Fibroblast of skin of right quadriceps (primary cell): ENCODE results near the gene CCDC178.

Experiments
- DNase-seq: peaks from one replicate; pipeline ENCODE4 v3.0.0-alpha.2; 2013

The CCDC178 gene

DNA sequence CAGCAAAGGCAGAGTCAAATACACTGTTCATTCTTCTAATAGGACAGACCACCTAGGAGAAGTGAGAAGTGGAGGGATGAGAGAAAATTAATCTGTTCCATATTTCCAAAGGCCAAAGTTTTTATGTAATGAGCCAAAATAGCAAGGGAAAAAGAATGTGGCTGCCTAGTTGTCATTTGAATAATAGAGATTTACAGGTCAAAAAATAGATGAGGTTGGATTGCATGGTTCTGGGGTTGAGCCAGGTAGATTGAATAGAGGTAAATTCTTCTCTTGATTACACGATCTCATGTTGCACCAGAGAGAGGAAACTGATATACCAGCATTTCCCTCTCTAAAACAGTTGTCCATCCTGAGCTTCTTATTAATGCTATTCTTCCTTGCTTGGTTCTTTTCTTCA is 325.8 kb downstream of the CCDC178 start:
- no peak for DNase-seq

DNA sequence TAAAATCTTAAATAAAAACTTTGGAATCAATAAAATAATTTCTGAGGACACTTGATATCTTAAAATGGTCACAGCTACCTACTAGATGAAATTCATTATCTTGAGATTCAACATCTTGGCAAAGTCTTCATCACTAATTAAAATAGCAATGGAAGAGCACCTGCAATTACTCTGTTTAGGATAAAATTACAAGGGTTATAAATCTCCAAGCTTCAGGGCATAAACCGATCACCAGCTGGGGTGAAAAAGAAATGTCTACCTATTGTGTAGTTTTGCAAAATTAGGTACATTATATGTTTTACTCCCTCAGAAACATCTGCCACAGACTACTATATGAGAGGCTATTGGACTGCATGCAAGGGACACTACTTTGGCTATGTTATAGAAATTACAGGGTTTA is 327.1 kb downstream of the CCDC178 start:
- DNase-seq, result no peak

DNA sequence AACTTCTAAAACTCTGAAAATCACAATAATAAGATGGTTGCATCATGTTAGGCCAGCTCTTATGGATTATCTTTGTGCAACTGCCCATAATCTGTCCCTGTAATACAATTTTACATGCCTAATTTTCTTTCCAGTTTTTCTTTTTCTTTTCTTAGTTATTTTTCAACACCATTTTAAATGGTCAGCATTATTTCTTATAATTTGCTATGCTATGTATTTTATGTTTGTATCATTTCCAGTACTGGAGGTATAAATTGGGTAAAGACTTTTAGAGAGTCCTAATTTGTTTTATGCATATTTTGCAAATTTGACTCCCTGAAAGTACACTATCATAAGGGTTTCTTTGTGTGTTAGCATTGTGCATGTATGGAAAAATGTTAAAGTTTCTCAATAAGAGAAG is 333.0 kb downstream of the CCDC178 start:
- DNase-seq, result no peak

DNA sequence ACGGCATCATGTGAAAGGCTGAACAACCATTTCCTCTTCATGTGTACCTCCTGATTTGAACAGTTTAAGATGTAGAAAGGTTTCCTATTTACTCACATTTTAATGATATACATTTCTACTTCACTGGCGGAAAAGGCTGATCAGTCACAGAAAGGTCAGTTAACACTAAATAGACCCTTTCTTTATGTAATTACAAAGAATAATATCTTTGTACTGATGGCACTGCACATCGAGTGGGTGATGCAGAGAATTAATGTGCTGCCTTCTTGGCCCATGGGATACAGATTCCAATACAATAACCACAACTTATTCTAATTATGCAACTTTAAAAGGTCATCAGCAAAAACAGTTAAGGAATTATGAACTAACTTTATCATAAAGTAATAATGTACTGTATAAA is 339.2 kb downstream of the CCDC178 start:
- DNase-seq, result no peak

DNA sequence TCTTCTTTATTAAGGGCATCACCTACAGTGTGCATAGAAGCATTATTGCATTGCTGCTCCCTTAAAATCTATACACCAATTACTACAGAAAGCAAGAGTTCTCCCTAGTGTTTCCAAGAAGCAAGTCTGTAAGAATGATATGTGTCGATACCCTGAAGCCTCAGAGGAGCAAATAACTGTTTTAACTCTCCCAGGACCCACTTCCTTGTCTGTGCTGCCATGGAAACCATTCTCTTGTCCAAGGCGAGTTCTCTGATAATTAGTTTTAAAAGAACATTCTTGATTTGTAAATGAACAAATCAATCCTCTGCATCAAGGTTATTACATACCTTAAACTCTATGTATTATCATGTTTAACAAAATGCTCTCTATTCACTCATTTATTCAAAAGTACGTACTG is 340.9 kb downstream of the CCDC178 start:
- DNase-seq, result no peak

DNA sequence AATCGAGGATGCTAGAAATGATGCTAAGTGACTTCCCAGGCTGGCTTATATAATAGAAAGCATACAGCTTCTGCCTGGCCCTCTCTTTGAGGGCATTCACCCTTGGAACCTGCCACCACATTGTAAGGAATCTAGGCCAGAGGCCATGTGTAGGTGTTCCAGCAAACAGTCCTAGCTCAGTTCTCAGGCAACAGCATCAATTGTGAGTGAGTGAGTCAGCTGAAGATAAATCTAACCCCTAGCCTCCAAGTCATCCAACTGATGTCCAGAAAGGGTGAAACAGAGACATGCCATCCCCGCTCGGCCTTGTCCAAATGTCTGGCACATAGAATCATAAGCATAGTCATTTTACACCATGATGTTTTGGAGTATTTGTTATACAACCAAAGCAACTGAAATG is 343.4 kb downstream of the CCDC178 start:
- DNase-seq, result no peak

DNA sequence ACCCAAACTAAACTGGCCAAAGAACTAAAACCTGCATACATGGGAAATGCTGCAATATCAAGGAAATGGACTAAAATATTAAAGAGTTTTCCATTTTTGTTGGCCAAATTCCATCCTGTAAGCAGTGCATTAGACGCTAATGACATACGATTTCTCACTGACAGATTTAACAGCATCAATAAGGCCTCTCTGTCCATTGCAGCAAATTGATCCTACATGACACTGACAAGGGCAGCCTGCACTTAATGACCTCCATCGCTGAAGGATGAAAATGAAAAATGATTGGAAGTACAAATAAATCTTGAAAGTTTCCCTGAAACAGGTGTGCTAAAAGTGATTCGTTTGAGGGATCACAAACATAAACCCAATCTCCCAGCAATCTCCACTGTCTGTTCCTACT is 350.1 kb downstream of the CCDC178 start:
- no peak for DNase-seq

DNA sequence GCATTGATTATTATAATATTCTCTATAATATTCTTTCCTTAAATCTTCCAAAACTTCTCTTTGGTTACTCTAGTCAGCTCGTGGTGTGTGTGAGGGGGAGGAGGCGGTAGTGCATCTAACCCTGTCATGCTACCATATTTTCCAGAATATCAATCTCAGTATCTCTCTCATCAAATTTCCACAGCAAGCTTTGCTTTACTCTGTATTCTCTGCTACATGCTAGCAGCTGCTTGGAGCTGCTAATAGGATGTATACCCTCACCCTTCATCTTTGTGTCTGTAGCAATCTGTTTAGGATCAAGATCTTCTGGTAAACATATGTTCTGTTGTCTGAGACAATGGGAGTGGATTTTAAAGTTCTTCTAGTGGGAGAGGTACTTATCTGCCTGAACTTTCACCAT is 363.9 kb downstream of the CCDC178 start:
- DNase-seq, result no peak

DNA sequence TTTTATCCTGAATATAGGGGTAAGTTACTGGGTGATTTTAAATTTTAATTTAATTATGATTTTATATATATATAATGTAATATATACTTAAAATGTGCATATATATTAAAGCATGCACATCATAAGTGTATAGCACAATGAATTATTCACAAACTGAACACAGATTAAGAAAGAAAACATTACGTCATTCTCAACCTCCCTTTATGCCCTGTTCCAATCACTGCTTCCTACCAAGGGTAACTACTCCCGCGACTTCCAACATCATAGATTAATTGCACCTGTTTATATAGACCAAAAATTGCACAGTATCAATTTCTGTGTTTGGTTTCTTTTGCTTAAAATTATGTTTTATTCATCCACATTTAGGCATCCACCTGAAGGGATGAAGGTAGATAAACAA is 366.4 kb downstream of the CCDC178 start:
- DNase-seq, result no peak

DNA sequence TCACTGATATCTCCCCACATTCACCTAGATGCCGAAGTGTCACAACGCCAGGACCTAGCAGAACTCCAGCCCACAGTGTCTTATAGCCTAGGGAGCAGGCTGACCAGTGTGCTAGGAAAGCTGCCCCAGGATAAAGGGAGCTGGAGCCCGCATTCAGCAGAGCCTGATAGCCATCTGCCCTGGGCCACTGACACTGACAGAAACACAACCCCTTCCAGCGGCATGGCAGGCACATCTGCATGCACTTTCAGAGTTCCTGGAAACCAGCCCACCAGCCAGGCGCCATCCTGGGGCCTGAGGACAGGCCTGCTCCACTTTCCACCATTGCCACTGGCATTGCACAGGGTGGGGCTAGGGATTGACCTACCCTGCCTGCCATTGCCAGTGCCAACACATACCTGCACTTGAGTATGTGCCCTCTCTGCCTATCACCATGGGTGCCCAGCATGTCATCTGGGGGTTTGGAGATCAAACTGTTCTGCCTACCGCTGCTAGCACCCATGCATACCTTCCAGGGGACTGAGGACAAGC is 377.6 kb downstream of the CCDC178 start:
- no peak for DNase-seq

DNA sequence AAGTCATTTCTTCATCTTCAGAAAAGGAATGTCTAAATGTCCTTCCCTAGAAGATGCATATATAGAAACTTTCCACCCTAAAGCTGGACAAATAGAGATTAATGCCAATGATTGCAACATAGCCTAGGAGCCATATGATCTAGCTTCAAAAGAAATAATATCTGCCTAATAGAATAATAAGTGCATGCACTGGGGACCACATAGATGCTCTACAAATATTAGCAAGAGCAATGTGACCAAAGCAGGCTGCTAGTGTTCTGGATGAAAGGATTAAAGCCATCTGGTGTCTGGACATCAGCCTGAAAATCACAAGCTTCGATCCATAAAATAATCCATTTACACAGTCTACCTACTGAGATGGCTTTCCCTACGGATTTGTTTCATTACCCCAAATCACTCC is 387.6 kb downstream of the CCDC178 start:
- no peak for DNase-seq

DNA sequence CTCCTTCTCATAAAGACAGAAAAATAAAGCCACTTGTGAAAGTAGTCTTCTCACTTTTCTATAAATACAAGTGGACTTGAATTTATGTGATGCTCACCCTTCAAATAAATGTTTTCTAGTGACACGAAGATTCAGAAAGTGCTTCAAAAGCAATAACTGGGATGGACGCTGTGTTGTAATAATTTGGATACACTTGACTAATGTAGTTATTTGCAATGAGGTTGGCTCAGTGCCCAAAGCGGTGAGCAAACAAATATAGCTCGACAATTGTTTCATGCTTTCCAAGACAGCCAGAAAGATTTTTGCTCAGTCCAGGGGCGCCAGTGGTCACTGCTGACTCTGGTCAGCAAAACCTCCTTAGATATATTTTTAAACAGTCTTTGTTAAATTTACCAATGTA is 389.1 kb downstream of the CCDC178 start:
- DNase-seq, result no peak

DNA sequence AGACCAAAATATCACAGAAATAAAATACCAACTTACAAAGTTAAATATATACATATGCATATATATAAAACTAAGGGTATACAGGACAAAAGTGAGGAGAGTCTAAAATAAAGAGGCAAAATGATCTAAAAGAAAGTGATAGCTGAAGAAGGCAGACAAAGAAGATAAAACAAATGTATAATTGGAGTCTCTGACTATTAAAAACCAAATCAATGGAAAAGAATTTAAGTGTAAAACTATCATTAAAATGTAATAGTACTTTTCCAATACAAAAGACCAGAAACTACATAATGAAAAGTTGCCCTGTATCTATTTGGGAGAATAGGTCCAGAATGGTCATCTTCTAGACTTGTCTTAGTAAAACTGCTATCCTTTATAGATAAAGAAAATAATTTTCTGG is 400.3 kb downstream of the CCDC178 start:
- no peak for DNase-seq

DNA sequence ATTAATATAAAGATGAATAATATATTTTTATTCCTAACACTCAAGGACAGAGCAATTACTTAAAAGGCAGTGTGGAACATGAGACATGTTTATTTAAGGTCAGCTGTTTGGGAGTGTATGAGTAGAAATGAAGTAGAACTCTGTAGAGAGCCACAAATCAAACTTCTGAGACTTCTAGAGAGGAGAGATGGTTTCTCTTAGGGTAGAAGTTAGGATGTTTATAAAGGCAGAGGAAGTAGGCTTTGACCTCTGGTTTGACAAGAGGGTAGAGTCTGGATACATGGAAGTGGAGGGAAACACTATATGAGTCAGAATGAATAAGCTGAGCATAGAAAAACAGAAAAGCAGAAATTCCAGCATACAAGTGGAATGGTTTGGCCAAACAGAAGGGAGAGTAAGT is 405.6 kb downstream of the CCDC178 start:
- peak; percentile 34 for DNase-seq

DNA sequence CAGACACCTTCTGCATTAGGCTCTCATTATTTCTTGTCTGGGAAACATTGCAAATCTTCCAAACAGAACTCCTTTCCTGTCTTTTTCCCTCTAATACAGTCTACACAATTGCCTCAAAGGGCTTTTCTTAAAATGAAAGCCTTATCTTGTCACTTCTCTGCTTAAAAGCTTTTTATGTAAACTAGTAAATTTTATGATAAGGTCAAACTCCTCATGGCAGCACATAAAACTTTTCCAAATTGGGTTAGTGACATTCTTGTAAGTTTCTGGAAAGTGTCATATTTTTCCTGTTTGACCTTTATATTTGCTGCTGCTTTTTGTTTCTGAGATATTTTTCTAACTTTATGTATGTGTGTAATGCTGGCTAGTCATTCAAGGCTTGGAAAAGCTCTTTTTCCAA is 406.3 kb downstream of the CCDC178 start:
- no peak for DNase-seq

DNA sequence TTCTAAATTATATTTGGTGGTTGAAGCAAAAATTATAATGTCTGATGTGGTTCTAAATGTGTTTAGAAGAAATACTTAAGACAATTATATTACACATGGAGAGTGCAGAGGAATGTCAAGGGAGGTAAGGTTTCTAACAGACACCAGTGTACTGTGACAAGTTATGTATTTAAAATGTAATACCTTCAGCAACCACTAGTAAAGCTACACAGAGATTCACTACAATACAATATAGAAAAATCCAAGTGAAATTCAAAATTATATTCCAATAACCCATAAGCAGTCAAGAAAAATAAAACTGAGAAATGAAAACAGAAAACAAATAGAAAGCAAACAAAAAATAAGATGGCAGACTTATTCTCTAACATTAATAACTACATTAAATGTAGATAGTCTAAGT is 418.2 kb downstream of the CCDC178 start:
- no peak for DNase-seq

DNA sequence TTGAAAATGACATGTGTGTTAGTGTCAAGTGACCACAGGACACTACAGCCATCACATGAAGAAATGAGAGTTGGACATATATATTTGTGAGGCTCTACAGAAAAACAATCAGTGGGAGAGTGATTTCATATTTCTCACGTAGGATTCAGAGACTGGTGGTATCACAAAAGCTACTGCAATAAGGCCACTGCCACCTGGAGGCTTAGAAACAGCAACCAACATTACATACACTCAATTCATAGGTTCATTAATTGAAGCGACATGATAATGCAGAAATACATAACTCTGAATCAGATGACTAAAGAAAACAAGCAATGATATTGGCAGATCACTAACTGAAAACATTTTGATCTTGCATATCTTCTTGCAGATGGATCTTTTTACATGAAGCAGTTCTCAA is 419.6 kb downstream of the CCDC178 start:
- DNase-seq, result no peak

DNA sequence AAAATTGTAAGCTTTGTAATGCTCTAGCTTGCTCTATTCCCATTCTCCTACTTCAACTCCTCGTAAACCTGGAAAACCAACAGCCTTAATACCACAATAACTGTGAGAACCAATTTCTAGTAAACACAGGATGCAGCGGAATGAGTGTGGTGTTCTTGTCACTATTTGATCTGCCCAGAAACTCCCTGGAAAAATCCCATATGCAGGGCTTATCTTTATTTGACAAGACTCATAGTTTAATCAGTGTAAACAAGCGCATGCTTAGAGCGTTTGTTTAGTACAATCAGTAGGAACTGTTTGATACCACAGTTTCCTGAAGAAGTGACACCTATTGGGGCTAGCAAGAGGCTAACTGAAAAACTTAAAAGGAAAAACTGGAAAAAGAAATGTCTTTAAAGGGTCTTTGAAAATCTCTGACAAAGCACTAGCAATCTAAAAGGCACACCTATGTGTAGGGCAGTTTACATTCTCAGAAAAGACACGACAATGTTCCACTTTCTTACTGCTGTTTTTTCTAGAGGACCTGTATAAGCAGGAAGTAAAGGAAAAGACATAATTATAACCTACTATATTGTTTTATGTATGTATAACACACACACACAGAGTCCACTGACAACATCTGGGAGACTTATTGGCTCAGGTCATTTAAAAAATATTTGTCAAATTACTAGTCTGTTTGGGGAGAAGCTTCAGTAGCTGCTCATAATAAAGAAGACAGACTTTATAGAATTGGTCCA is 426.3 kb downstream of the CCDC178 start:
- DNase-seq, result no peak

DNA sequence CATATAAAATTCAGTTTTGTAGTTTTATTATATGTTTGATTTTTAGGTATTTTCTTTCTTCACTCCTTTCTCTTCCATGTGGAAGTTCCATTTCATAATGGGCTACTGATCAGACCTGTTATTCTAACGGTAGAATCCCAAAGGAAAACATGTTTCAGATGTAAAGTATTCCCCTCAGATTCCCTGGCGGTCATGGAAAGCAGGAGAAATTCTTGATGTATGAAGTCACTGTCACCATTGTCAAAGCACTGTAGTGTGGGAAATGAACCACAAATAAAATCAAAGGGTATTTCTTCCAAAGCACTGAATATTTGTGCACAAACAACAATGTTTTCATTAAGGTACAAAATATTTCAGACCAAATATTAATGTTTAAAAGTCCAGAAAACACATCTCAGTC is 430.4 kb downstream of the CCDC178 start:
- peak; percentile 38 for DNase-seq

DNA sequence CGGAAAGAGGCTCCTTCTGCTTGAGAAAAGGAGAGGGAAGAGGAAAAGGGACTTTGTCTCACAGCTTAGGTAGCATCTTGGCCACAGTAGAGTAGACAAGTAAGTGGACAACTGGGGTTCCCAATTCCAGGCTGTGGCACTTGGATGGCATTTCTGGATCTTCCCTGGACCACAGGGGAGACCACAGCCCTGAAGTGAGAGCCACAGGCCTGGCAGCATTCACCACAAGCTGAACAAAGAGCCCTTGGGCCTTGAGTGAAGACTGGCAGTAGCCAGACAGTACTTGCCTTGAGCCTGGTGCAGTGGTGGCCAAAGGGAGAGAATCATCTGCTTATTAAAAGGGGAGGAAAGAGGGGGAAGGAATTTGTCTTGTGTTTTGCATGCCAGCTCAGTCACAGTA is 441.6 kb downstream of the CCDC178 start:
- no peak for DNase-seq

DNA sequence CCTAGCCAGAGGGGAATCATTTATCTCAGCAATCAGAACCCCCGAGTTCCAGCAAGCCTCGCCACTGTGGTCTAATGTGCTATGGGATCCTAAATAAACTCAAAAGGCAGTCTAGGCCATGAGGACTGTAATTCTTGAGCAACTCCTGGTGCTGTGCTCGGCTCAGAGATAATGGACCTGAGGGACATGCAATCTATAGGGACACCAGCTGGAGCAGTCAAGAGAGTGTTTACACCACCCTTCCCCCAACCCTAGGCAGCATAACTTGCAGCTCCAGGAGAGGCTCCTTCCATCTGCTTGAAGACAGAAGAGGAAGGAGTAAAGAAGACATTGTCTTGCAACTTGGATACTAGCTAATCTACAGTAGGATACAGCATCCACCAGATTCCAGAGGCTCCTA is 442.2 kb downstream of the CCDC178 start:
- no peak for DNase-seq

DNA sequence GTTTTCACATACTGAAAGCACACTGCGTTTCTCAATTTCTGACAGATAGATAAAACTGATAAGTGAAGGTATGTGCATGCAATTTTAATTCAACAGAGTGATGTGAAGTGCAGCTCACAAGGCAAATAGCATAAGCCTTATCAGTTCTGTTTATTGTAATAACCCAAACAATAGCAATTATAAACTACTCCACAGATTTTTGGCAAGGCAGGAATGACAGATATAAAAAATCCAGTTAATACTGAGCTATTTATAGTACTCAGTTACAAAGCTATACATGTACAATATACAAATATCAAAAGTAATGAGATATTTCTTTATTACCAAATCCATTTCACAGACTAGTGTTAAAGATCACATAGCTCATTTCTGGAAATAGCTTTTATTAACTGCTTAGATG is 456.8 kb downstream of the CCDC178 start:
- no peak for DNase-seq

DNA sequence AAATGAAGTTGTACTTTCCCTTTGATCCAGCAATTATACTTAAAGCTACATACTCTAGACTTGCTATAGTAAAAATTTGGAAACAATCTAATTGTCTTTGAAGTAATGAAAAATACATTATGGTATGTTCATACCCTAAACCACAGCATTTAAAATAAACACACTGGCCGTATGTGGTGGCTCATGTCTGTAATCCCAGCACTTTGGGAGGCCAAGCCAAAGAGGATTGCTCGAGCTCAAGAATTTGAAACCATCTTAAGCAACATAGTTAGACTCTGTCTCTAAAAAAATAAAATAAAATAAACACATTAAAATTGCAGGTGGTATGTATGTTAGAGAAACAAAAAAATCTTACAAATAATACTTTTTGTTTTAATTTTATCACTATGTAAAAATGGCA is 459.6 kb downstream of the CCDC178 start:
- peak; percentile 54 for DNase-seq

DNA sequence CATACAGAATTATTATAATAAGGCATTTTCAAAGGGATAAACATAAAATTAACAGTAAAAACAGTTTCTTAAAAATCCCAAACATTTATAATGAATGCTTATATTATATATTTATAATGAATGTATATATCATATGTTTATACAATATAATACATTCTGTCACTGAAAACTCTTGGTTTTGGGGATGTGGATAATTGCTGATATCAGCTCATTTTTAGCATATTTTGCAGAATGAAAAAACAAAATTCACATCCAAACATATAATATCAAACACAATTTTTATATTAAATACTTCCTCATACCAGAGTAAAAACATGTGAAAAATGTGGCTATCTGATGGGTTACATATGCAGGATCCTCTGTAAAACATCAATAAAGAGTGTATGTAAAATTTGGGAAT is 465.0 kb downstream of the CCDC178 start:
- DNase-seq, result no peak

DNA sequence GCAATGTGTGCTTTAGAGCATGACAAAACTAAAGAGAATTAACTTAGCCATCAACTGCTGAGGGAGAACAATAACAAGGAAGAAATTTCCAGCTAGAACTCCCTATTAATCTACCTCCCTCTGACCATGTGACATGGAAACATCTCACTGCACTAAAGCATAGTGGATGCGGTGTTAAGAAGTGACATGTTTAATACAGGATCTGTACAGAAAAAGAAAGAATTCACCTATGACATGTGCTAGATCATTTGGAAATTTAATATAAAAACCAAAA is 465.4 kb downstream of the CCDC178 start:
- no peak for DNase-seq
